Activated CD4-positive, alpha-beta T cell treated with anti-CD3 and anti-CD28 coated beads for 4 hours (primary cell): ENCODE measurements around the gene TENM4.
"Not testable (repeated sequence)": the region's sequence is repeated elsewhere in the genome, so short reads cannot be mapped to it uniquely, and the experiment has no call there.

ENCODE experiments used
- DNase-seq, 2 donors: peaks; one replicate each; pipeline ENCODE4 v3.0.0-alpha.2; 2020

TENM4 gene

DNA sequence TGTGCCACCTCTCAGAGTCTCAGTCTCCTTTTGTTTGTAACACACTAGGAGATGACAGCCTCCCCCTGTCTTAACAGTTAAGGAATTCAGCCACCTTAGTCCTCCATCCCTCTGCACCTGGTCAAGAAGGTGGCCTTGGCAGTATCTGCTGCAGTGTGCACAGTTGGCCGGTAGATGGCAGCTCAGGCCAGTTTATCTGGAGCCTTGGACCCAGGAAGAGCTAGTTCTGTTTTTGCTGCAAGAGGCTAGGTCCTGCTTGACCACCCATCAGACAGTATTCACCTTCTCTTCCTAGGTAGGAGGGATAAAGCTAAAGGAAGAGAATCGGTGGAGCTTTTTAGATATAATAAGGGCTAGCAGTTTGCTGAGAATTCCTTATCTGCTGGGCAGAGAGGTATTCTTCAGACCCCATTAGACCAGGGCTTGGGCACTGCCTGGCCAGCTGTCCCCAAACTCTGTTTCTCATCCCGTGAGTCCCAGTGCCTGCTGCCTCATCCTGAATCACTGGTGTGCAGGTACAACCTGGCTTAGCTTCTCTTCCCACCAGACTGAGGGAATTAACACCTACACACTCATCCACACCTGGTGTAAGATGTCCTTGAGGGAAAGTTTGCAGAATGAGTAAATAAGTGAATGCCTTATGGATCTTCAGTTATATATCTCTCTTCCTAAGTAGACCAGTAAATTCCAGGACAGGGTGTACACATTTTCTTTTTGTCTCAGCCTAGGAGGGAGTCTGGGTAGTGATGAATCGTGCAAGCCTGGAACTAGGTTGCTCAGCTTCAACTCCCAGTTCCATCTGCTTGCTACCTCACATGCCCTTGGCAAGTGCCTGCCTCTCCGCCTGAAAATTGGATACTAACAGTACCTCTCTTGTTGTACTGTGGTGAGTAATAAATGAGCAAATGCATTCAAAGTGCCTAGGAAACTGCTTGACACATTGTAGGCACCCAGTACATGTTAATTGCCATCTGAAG lies 795.3 kb downstream of the TENM4 start:
- DNase-seq = peak; percentile 19 to 39

DNA sequence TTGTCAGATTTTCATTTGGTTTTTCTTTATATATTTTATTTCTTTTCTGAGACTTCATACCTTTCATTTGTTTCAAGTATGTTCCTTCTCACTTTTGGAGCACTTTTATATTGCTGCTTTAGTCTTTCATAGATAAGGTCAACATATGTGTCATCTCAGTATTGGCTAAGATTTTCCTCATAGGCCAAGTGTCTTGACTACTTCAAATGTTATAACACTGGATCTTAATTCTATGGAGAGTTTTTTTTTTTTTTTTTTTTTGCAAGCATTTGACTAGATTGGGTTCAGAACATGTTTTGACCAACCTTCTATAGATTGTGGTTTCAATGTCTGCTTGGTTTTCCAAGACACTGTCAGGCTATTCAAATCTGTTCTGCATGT lies 797.2 kb downstream of the TENM4 start:
- no peak for DNase-seq

- DNase-seq = no peak
Measured at GRCh38 chr11:78642979-78643675, 797.7 kb downstream of the TENM4 start.

DNA sequence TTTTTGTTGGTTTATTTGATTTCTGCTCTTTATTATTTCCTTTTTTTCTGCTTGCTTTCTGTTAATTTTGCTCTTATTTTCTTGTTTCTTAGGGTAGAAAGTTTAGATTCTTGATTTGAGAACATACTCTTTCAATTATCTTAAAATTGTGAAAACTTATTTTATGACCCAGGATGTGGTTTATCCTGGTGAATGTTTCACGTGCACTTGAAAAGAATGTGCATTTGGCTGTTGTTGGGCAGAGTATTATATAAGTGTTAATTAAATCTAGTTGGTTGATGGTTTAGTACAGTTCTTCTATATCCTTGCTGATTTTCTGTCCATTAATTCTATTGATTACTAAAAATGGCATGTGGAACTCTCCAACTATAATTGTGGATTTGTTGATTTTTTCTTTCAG lies 799.3 kb downstream of the TENM4 start:
- no peak for DNase-seq

GRCh38 chr11:78638704-78639380 lies 802.0 kb downstream of the TENM4 start:
- DNase-seq = no peak

DNA sequence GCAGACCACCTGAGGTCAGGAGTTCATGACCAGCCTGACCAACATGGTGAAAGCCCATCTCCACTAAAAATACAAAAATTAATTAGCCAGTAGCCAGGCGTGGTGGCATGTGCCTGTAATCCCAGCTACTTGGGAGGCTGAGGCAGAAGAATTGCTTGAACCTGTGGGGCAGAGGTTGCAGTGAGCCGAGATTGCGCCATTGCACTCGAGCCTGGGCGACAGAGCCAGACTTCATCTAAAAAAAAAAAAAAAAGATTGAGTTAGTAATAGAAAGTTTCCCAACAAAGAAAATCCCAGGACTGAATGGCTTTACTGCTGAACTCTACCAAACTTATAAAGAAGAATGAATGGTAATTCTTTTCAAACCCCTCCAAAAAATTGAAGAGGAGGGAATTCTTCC lies 803.3 kb downstream of the TENM4 start:
- DNase-seq = not testable (repeated sequence)

DNA sequence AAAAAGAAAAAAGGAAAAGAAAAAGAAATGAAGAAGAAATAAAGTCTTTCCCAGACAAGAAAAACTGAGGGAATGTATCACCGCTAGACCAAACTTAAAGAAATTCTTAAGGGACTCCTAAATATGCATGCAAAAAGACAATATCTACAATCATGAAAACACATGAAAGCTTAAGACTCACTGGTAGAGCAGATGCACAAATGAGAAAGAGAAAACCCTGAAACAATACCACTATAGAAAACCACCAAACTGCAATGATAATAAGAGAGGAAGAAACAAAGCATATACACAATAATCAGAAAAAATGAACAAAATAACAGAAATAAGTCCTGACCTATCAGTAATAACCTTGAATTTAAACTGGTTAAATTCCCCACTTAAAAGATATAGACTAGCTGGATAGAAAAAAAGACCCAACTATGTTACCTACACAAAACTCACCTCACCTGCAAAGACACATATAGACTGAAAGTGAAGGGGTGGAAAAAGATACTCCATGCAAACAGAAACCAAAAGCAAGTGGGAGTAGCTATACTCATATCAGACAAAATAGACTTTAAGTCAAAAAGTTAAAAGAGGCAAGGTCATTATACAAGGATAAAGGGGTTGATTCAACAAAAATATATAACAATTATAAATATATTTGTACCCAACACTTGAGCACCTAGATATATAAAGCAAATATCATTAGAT lies 804.9 kb downstream of the TENM4 start:
- DNase-seq = no peak

- DNase-seq = no peak
Measured at GRCh38 chr11:78633516-78634310, 807.1 kb downstream of the TENM4 start.

- DNase-seq = no peak
Measured at GRCh38 chr11:78630561-78631303, 810.1 kb downstream of the TENM4 start.

DNA sequence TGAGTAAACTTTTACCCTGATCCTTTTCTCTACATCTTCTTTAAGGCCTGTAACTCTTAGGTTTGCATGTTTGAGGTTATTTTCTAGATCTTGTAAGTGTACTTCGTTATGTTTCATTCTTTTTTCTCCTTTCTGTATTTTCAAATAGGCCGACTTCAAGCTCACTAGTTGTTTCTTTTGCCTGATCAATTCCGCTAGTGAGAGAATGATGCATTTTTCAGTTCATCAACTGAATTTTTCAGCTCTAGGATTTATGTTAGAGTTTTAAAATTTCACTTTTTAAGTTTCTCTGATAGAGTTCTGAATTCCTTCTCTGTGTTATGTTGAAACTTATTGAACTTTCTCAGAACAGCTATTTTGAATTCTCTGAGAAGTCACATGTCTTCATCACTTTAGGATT lies 810.7 kb downstream of the TENM4 start:
- no peak for DNase-seq

DNA sequence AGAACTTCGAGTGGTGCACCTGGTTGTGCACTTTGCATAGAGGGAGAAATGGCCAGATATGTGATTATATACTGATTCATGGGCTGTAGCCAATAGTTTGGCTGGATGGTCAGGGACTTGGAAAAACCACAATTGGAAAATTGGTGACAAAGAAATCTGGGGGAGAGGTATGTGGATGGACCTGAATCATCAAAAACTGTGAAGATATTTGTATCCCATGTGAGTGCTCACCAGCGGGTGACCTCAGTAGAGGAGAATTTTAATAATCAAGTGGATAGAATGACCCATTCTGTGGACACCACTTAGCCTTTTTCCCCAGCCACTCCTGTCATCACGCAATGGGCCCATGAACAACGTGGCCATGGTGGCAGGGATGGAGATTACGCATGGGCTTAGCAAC lies 818.2 kb downstream of the TENM4 start:
- DNase-seq = no peak

DNA sequence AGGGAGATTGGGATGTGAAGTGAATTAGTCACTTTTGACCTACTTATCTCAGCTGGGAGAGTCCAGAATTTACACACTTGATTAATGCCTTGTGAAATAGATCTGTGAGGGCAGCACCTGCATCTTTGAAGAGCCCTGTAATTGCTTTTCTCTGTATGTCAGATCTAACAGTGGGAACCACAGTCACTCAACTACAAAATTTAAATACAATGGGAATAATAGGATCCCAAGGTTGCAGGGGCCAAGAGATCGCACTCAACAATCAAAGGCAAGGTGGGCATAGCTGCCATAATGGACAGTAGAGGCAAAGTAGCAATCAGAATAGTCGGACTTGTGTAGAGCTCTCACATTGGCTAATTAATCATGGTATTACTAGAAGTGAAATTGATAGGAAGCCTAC lies 820.7 kb downstream of the TENM4 start:
- no peak for DNase-seq

GRCh38 chr11:78615724-78616123 lies 825.1 kb downstream of the TENM4 start:
- DNase-seq = no peak

DNA sequence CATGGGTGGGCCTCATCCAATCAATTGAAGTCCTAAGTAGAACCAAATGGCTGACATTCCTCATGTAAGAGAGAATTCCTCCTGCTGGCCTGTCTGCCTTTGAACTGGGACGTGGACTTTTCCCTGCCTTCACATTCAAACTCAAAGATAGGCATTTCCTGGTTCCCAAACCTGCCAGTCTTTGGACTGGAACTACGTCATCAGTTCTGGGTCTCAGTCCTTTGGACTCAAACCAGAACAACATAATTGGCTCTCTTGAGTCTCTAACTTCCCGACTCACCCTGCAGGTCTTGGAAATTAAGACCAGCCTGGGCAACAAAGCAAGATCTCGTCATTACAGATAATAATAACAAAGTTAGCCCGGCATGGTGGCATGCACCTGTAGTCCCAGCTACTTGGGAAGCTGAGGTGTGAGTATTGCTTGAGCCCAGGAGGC lies 827.4 kb downstream of the TENM4 start:
- DNase-seq = no peak

DNA sequence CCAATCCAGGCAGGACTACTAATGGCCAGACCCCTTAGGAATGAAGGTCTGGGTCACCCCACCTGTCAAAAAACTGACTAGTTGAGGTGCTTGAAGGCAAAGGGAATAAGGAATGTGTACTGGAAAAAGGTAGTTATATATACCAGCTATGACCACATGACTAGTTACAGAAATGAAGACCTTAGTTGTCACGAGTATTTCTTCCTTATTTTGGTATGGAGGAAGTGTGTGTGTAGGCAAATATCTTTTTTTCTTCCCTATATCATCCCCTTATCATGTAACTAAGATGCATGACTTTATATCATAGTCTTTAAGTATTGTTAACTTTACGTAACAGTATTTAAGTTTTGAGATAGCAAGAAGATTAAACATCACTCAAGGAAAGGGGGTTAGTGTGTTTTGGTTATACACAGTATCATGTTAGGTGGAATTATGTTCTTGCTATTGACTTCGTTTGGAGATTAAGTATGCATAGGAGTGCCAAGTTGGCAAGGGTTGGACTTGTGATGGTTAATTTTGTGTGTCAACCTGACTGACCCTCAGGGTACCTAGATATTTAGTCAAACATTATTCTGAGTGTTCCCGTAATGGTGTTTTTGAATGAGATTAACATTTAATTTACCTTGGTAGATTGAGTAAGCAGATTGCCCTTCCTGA lies 828.0 kb downstream of the TENM4 start:
- no peak for DNase-seq

DNA sequence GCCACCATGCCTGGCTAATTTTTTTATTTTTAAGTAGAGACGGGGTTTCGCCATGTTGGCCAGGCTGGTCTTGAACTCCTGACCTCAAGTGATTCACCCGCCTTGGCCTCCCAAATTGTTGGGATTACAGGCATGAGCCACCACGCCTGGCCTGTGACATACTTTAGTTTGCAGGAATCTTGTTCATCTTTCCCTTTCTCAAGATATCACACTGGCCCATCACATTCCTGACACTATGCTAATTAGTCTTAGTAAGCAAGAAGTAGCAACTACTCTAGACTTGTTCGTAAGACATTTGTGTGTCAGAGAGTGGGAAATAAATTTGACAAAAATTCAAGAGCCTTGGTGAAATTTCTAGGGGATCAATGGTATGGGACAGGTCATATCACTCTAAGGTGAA lies 831.5 kb downstream of the TENM4 start:
- not testable (repeated sequence) for DNase-seq

DNA sequence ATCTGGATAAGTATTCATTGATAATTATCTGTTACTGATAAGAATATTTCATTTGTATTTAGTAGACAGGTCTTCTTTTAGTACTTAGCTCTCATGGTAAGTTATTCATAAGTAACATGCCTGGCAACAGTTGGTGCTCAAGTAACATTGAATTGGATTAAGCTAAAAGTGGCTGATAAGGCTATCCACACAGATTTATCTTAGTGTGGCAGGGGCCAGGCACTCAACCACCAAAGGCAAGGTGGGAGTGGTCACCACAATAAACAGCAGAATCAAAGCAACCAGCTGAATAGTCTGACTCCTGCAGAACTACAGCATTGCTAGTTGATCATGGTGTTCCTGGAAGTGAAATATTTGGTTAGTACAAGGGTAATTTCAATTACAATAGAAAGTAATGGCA lies 833.1 kb downstream of the TENM4 start:
- no peak for DNase-seq

DNA sequence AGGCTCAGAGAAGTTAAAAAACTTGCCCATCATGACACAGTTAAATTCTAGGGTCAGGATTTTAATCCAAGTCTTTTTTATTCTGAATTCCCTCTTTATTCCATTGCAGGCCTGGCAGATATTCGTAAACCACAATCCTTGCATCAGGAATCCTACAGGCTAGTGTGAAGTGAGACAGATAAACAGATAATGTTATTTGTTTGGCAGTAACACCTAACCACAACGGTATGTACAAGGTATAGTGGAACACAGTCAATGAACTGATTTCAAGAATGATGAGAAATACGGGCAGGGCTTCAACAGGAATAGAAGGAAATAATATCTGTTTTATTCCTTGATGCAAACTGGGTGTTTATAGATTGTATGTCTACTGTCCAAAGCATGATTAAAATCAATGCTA lies 834.2 kb downstream of the TENM4 start:
- no peak for DNase-seq

- no peak for DNase-seq
Measured at GRCh38 chr11:78605296-78605695, 835.5 kb downstream of the TENM4 start.

DNA sequence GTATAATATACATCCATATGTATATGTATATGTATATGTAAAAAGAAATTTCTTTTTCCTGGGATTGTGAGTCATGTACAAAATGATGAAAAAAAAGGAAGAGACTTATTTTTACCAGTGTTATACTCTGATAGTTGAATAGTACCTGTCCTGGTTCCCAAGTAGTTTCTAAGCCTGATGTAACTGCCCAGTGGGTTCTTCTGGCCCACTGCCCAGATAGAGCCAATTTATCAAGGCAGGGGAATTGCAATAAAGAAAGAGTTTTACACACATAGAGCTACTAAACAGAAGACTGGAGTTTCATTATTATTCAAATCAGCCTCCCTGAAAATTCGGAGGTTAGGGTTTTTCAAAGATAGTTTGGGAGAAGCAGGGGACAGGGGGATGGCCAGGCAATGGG lies 837.0 kb downstream of the TENM4 start:
- no peak for DNase-seq
